Neural cell (in vitro differentiated cells): ENCODE measurements around the gene DDX25. TPM values are rescaled to one million over a fixed set of nuclear protein-coding genes. Genes with fewer than 3 reads are reported as not detected.

Source experiments
- H2AFZ ChIP-seq: fragments of 200-600, 300-800 bp; sonication (generic), shearing (Covaris generic); 2 replicates; pipeline ENCODE4 v1.6.0; 2014; ENCODE audit warnings: low read depth, mild to moderate bottlenecking, antibody characterized with exemption, low read length, moderate library complexity
- H3F3A ChIP-seq: fragments of 200-600 bp; shearing (Covaris generic); 2 replicates; pipeline ENCODE4 v1.6.1; 2016; ENCODE audit warnings: mild to moderate bottlenecking, moderate library complexity, mixed read lengths, antibody characterized with exemption, low read length; ENCODE audit not compliant: insufficient read depth, poor library complexity, severe bottlenecking
- H3K27ac ChIP-seq: fragments of 200-600, 300-800 bp; sonication (generic), shearing (Covaris generic); 2 replicates; pipeline ENCODE4 v1.5.1; 2014; ENCODE audit warnings: mild to moderate bottlenecking, low read length, moderate library complexity
- H3K27me3 ChIP-seq: fragments of 300-800, 200-600 bp; sonication (generic), shearing (Covaris generic); 2 replicates; pipeline ENCODE4 v1.6.0; 2014; ENCODE audit warnings: mild to moderate bottlenecking, low read depth, low read length, moderate library complexity; ENCODE audit not compliant: insufficient read depth
- H3K36me3 ChIP-seq: fragments of 300-800, 200-600 bp; sonication (generic), shearing (Covaris generic); 2 replicates; pipeline ENCODE4 v1.5.1; 2014; ENCODE audit warnings: mild to moderate bottlenecking, antibody characterized with exemption, low read length, moderate library complexity; ENCODE audit not compliant: insufficient read depth
- H3K4me2 ChIP-seq: fragments of 300-800, 200-600 bp; sonication (generic), shearing (Covaris generic); 2 replicates; pipeline ENCODE4 v1.6.0; 2014; ENCODE audit warnings: mild to moderate bottlenecking, low read length
- H3K4me3 ChIP-seq: fragments of 300-800, 200-600 bp; sonication (generic), shearing (Covaris generic); 2 replicates; pipeline ENCODE4 v1.5.1; 2014; ENCODE audit warnings: mild to moderate bottlenecking, low read length, moderate library complexity
- H3K79me2 ChIP-seq: fragments of 200-600 bp; shearing (Covaris generic); replicated peaks from 2 replicates; pipeline ENCODE4 v1.6.0; 2014; ENCODE audit warnings: mild to moderate bottlenecking, low read length, moderate library complexity; ENCODE audit not compliant: insufficient read depth
- H3K9ac ChIP-seq: fragments of 300-800, 200-600 bp; sonication (generic), shearing (Covaris generic); 2 replicates; pipeline ENCODE4 v1.6.1; 2016; ENCODE audit warnings: mild to moderate bottlenecking, low read length, mixed read lengths
- H3K9me2 ChIP-seq: fragments of 200-600 bp; shearing (Covaris generic); 2 replicates; pipeline ENCODE4 v1.6.1; 2016; ENCODE audit warnings: mild to moderate bottlenecking, low read length, mixed read lengths; ENCODE audit not compliant: insufficient read depth
- H3K9me3 ChIP-seq: fragments of 200-600, 300-800 bp; sonication (generic), shearing (Covaris generic); 2 replicates; pipeline ENCODE4 v1.6.1; 2016; ENCODE audit warnings: mild to moderate bottlenecking, mixed run types, low read length, moderate library complexity, mixed read lengths
- H4K20me1 ChIP-seq: fragments of 200-600 bp; shearing (Covaris generic); 2 replicates; pipeline ENCODE4 v1.6.1; 2016; ENCODE audit warnings: mild to moderate bottlenecking, mixed run types; ENCODE audit not compliant: insufficient read depth
- EP300 ChIP-seq: fragments of 450-650 bp; conservative IDR thresholded peaks from 2 replicates; pipeline ENCODE4 v1.6.1; 2014; ENCODE audit warnings: antibody characterized with exemption, mild to moderate bottlenecking, moderate library complexity; ENCODE audit not compliant: poor library complexity, severe bottlenecking
- EZH2 ChIP-seq: fragments of 200-600, 300-800 bp; shearing (Covaris generic), sonication (generic); IDR thresholded peaks from 2 replicates; pipeline ENCODE4 v1.6.1; 2014; ENCODE audit warnings: antibody characterized with exemption, low read length, borderline replicate concordance, mild to moderate bottlenecking; ENCODE audit not compliant: insufficient read depth, poor library complexity, severe bottlenecking
- MXI1 ChIP-seq: fragments of 450-650 bp; conservative IDR thresholded peaks from 2 replicates; pipeline ENCODE4 v1.6.1; 2014; ENCODE audit warnings: antibody characterized with exemption, mild to moderate bottlenecking; ENCODE audit not compliant: poor library complexity, severe bottlenecking
- POLR2AphosphoS5 ChIP-seq: IDR thresholded peaks from 2 replicates; pipeline ENCODE4 v1.6.1; 2012
- RAD21 ChIP-seq: fragments of 450-650 bp; conservative IDR thresholded peaks from 2 replicates; pipeline ENCODE4 v1.6.1; 2014; ENCODE audit warnings: antibody characterized with exemption, mild to moderate bottlenecking, moderate library complexity
- SMC3 ChIP-seq: fragments of 450-650 bp; conservative IDR thresholded peaks from 2 replicates; pipeline ENCODE4 v1.6.1; 2014; ENCODE audit warnings: antibody characterized with exemption, mild to moderate bottlenecking, moderate library complexity; ENCODE audit not compliant: poor library complexity
- TAF1 ChIP-seq: IDR thresholded peaks from 2 replicates; pipeline ENCODE4 v1.6.1; 2012; ENCODE audit warnings: low read depth
- polyA plus RNA-seq: library from polyadenylated mRNA; depleted of rRNA; stranded (reverse); fragments of >200 nt; gene quantifications from 2 replicates; pipeline ENCODE4 v1.2.3, GENCODE V29; 2014
- TF ChIP-seq, protein P1 (sequence below): IDR thresholded peaks from 2 replicates; pipeline ENCODE4 v1.6.1; 2012; ENCODE audit warnings: borderline replicate concordance
- TF ChIP-seq, protein P2 (sequence below): fragments of 450-650 bp; IDR thresholded peaks from 2 replicates; pipeline ENCODE4 v1.5.1; 2014; ENCODE audit warnings: antibody characterized with exemption, mild to moderate bottlenecking, moderate library complexity; ENCODE audit not compliant: poor library complexity, severe bottlenecking

The DDX25 gene
- polyA plus RNA-seq, 1 donor from 2014 or later: 66.4 TPM

GRCh38 chr11:125935618-125936199 is 31.4 kb downstream of the DDX25 start:
- no peaks in the 10 kb centered on the region for H3K9me2 ChIP-seq
- no peaks in the 10 kb centered on the region for H3F3A ChIP-seq
- no peak overlapping the region for H3K9ac ChIP-seq
- no peaks in the 10 kb centered on the region for H3K27me3 ChIP-seq
- H2AFZ ChIP-seq: no peak overlapping the region
- no peaks in the 10 kb centered on the region for H4K20me1 ChIP-seq
- no peaks in the 10 kb centered on the region for H3K36me3 ChIP-seq
- H3K79me2 ChIP-seq: no peaks in the 10 kb centered on the region
- no peak overlapping the region for H3K27ac ChIP-seq
- TF ChIP-seq TAF1 (no peak), SMC3 (no peak), MXI1 (no peak), EZH2 (no peak), RAD21 (no peak)
- TF ChIP-seq, protein P1, sequence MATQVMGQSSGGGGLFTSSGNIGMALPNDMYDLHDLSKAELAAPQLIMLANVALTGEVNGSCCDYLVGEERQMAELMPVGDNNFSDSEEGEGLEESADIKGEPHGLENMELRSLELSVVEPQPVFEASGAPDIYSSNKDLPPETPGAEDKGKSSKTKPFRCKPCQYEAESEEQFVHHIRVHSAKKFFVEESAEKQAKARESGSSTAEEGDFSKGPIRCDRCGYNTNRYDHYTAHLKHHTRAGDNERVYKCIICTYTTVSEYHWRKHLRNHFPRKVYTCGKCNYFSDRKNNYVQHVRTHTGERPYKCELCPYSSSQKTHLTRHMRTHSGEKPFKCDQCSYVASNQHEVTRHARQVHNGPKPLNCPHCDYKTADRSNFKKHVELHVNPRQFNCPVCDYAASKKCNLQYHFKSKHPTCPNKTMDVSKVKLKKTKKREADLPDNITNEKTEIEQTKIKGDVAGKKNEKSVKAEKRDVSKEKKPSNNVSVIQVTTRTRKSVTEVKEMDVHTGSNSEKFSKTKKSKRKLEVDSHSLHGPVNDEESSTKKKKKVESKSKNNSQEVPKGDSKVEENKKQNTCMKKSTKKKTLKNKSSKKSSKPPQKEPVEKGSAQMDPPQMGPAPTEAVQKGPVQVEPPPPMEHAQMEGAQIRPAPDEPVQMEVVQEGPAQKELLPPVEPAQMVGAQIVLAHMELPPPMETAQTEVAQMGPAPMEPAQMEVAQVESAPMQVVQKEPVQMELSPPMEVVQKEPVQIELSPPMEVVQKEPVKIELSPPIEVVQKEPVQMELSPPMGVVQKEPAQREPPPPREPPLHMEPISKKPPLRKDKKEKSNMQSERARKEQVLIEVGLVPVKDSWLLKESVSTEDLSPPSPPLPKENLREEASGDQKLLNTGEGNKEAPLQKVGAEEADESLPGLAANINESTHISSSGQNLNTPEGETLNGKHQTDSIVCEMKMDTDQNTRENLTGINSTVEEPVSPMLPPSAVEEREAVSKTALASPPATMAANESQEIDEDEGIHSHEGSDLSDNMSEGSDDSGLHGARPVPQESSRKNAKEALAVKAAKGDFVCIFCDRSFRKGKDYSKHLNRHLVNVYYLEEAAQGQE: no peak
- TF ChIP-seq, protein P2, sequence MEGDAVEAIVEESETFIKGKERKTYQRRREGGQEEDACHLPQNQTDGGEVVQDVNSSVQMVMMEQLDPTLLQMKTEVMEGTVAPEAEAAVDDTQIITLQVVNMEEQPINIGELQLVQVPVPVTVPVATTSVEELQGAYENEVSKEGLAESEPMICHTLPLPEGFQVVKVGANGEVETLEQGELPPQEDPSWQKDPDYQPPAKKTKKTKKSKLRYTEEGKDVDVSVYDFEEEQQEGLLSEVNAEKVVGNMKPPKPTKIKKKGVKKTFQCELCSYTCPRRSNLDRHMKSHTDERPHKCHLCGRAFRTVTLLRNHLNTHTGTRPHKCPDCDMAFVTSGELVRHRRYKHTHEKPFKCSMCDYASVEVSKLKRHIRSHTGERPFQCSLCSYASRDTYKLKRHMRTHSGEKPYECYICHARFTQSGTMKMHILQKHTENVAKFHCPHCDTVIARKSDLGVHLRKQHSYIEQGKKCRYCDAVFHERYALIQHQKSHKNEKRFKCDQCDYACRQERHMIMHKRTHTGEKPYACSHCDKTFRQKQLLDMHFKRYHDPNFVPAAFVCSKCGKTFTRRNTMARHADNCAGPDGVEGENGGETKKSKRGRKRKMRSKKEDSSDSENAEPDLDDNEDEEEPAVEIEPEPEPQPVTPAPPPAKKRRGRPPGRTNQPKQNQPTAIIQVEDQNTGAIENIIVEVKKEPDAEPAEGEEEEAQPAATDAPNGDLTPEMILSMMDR: no peak
- no peaks in the 10 kb centered on the region for H3K9me3 ChIP-seq
- no peak overlapping the region for H3K4me3 ChIP-seq
- no peak overlapping the region for H3K4me2 ChIP-seq

- H3K9ac ChIP-seq: no peak overlapping the region
- H3F3A ChIP-seq: no peaks in the 10 kb centered on the region
- no peaks in the 10 kb centered on the region for H3K9me3 ChIP-seq
- no peaks in the 10 kb centered on the region for H3K36me3 ChIP-seq
- H4K20me1 ChIP-seq: no peaks in the 10 kb centered on the region
- H3K4me2 ChIP-seq: no peak overlapping the region
- H3K27me3 ChIP-seq: no peaks in the 10 kb centered on the region
- no peak overlapping the region for H2AFZ ChIP-seq
- no peak overlapping the region for H3K4me3 ChIP-seq
- no peaks in the 10 kb centered on the region for H3K79me2 ChIP-seq
- H3K9me2 ChIP-seq: no peaks in the 10 kb centered on the region
- TF ChIP-seq POLR2AphosphoS5 (no peak), RAD21 (no peak), MXI1 (no peak), TAF1 (no peak), EZH2 (no peak), EP300 (no peak), SMC3 (no peak)
- TF ChIP-seq, protein P1: no peak
- TF ChIP-seq, protein P2: no peak
- H3K27ac ChIP-seq: no peak overlapping the region
Observed at GRCh38 chr11:125938418-125938817, 34.1 kb downstream of the DDX25 start.
